ENCODE data around the gene ANKRD11.

DNA sequence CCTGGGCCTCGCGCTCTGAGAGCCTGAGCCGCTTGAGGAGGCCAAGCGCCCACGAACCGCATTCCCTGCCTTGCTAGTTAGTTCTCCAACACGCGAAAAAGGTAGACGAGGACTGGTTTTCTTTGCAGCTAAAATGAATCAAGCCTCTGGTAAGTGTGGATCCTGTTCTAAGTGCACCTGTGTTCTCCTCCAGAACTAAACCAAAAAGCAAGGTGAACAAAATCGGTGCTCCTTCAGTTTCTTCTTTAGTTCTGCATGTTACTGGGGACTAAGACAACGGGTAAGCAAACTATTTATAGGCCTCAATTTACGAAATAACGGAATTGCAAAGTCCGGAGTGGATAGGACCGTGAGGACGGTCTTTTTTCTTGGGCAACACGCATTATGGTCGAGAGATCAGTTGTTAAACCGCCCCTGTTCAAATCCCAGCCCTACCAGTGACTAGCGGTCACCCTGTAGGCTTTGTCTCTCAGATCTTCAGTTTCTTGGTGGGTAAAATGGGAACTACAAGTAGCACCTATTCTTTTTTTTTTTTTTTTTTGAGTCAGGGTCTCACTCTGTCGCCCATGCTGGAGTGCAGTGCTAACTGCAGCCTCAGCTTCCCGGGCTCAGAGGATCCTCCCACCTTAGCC lies 993 bp upstream of the ANKRD11 start:
- TF ChIP-seq, protein P1, sequence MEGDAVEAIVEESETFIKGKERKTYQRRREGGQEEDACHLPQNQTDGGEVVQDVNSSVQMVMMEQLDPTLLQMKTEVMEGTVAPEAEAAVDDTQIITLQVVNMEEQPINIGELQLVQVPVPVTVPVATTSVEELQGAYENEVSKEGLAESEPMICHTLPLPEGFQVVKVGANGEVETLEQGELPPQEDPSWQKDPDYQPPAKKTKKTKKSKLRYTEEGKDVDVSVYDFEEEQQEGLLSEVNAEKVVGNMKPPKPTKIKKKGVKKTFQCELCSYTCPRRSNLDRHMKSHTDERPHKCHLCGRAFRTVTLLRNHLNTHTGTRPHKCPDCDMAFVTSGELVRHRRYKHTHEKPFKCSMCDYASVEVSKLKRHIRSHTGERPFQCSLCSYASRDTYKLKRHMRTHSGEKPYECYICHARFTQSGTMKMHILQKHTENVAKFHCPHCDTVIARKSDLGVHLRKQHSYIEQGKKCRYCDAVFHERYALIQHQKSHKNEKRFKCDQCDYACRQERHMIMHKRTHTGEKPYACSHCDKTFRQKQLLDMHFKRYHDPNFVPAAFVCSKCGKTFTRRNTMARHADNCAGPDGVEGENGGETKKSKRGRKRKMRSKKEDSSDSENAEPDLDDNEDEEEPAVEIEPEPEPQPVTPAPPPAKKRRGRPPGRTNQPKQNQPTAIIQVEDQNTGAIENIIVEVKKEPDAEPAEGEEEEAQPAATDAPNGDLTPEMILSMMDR (conservative IDR thresholded peaks at IDR 0.05; ENCODE audit: low read length) = no peak
- TF ChIP-seq EZH2phosphoT487 (IDR thresholded peaks at IDR 0.05; ENCODE audit: borderline replicate concordance) = no peak

All from Loucy (cell line).